ENCODE results near the gene ALG6.

ALG6 gene

GRCh38 chr1:63323865-63324778 lies 43.3 kb upstream of the ALG6 start:
- H3K4me2 ChIP-seq (ENCODE audit: low read length), result no peak overlapping the region
- no peaks in the 10 kb centered on the region for H3F3A ChIP-seq (ENCODE audit: insufficient read depth, low read length)
- H3K79me2 ChIP-seq (ENCODE audit: insufficient read depth, low read length), result no peaks in the 10 kb centered on the region
- TF ChIP-seq, protein P1, sequence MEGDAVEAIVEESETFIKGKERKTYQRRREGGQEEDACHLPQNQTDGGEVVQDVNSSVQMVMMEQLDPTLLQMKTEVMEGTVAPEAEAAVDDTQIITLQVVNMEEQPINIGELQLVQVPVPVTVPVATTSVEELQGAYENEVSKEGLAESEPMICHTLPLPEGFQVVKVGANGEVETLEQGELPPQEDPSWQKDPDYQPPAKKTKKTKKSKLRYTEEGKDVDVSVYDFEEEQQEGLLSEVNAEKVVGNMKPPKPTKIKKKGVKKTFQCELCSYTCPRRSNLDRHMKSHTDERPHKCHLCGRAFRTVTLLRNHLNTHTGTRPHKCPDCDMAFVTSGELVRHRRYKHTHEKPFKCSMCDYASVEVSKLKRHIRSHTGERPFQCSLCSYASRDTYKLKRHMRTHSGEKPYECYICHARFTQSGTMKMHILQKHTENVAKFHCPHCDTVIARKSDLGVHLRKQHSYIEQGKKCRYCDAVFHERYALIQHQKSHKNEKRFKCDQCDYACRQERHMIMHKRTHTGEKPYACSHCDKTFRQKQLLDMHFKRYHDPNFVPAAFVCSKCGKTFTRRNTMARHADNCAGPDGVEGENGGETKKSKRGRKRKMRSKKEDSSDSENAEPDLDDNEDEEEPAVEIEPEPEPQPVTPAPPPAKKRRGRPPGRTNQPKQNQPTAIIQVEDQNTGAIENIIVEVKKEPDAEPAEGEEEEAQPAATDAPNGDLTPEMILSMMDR (IDR thresholded peaks at IDR 0.05; ENCODE audit: low read length), result no peak
- no peak for TF ChIP-seq EZH2 (IDR thresholded peaks at IDR 0.05; ENCODE audit: borderline replicate concordance, low read length)
- no peak overlapping the region for H2AFZ ChIP-seq (ENCODE audit: low read length)
- no peaks in the 10 kb centered on the region for H3K9me2 ChIP-seq (ENCODE audit: low read depth, low read length)
- H3K9me3 ChIP-seq (ENCODE audit: low read length), result no peaks in the 10 kb centered on the region
- H3K4me1 ChIP-seq (ENCODE audit: insufficient read depth, low read length, severe bottlenecking), result peaks cover 17% of the 10 kb centered on the region
- no peak overlapping the region for H3K9ac ChIP-seq (ENCODE audit: low read length)
- no peak overlapping the region for H3K4me3 ChIP-seq (ENCODE audit: low read depth, low read length, poor library complexity, severe bottlenecking)
- H3K27ac ChIP-seq (ENCODE audit: low read depth, low read length, poor library complexity, severe bottlenecking), result no peak overlapping the region
- H4K20me1 ChIP-seq (ENCODE audit: insufficient read depth, low read length), result no peaks in the 10 kb centered on the region
- H3K36me3 ChIP-seq (ENCODE audit: insufficient read depth, low read length), result no peaks in the 10 kb centered on the region
- H3K27me3 ChIP-seq (ENCODE audit: insufficient read depth, low read length), result no peaks in the 10 kb centered on the region

- H3K27me3 ChIP-seq (ENCODE audit: insufficient read depth, low read length), result no peaks in the 10 kb centered on the region
- H3K27ac ChIP-seq (ENCODE audit: low read depth, low read length, poor library complexity, severe bottlenecking), result no peak overlapping the region
- H3K4me2 ChIP-seq (ENCODE audit: low read length), result no peak overlapping the region
- no peak overlapping the region for H3K4me3 ChIP-seq (ENCODE audit: low read depth, low read length, poor library complexity, severe bottlenecking)
- no peaks in the 10 kb centered on the region for H3F3A ChIP-seq (ENCODE audit: insufficient read depth, low read length)
- TF ChIP-seq EZH2 (IDR thresholded peaks at IDR 0.05; ENCODE audit: borderline replicate concordance, low read length), result no peak
- TF ChIP-seq, protein P1 (IDR thresholded peaks at IDR 0.05; ENCODE audit: low read length), result no peak
- no peaks in the 10 kb centered on the region for H3K9me2 ChIP-seq (ENCODE audit: low read depth, low read length)
- peaks cover 17% of the 10 kb centered on the region for H3K4me1 ChIP-seq (ENCODE audit: insufficient read depth, low read length, severe bottlenecking)
- H2AFZ ChIP-seq (ENCODE audit: low read length), result no peak overlapping the region
- no peaks in the 10 kb centered on the region for H4K20me1 ChIP-seq (ENCODE audit: insufficient read depth, low read length)
- no peaks in the 10 kb centered on the region for H3K79me2 ChIP-seq (ENCODE audit: insufficient read depth, low read length)
- H3K36me3 ChIP-seq (ENCODE audit: insufficient read depth, low read length), result no peaks in the 10 kb centered on the region
- no peaks in the 10 kb centered on the region for H3K9me3 ChIP-seq (ENCODE audit: low read length)
- no peak overlapping the region for H3K9ac ChIP-seq (ENCODE audit: low read length)
Measured at GRCh38 chr1:63324779-63325119, 42.7 kb upstream of the ALG6 start.

DNA sequence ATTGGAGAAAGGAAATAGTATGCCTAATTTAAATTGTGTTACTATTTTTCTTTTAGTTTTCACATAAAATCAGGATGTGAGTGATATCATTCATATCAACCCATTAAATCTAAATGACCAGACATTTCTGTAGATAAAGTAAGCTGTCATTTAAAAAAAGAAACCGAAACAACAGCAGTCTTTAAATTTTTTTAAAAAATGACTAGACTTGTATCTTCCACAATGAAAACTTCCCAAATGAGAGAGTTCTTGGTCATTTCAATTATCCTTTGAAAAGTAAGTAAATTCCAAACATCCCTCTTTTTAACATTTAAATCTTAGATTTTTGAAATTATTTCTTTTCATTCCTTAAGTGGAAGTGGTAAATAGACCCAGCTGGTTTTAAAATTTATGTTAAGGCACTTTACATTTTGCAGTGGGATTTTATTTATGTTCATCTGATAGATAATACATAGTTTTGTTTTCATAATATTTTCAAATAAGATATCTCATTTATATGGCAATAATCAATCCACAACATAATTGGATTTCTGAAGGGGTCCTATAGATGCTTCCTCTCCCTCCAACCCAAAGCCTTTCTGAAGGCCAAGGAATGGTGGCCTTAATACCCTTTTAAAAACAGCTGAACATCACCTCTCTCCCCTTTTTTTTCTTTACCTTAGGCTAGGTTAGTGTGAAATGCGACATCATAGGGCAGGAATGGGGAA lies 42.0 kb upstream of the ALG6 start:
- no peak overlapping the region for H3K27ac ChIP-seq (ENCODE audit: low read depth, low read length, poor library complexity, severe bottlenecking)
- H3K9me3 ChIP-seq (ENCODE audit: low read length), result no peaks in the 10 kb centered on the region
- no peak overlapping the region for H3K4me2 ChIP-seq (ENCODE audit: low read length)
- no peak overlapping the region for H3K4me3 ChIP-seq (ENCODE audit: low read depth, low read length, poor library complexity, severe bottlenecking)
- no peak overlapping the region for H2AFZ ChIP-seq (ENCODE audit: low read length)
- H4K20me1 ChIP-seq (ENCODE audit: insufficient read depth, low read length), result no peaks in the 10 kb centered on the region
- peaks cover 17% of the 10 kb centered on the region for H3K4me1 ChIP-seq (ENCODE audit: insufficient read depth, low read length, severe bottlenecking)
- H3K9me2 ChIP-seq (ENCODE audit: low read depth, low read length), result no peaks in the 10 kb centered on the region
- no peaks in the 10 kb centered on the region for H3K79me2 ChIP-seq (ENCODE audit: insufficient read depth, low read length)
- no peaks in the 10 kb centered on the region for H3K27me3 ChIP-seq (ENCODE audit: insufficient read depth, low read length)
- H3F3A ChIP-seq (ENCODE audit: insufficient read depth, low read length), result no peaks in the 10 kb centered on the region
- H3K9ac ChIP-seq (ENCODE audit: low read length), result no peak overlapping the region
- H3K36me3 ChIP-seq (ENCODE audit: insufficient read depth, low read length), result no peaks in the 10 kb centered on the region
- TF ChIP-seq, protein P1 (IDR thresholded peaks at IDR 0.05; ENCODE audit: low read length), result no peak
- TF ChIP-seq EZH2 (IDR thresholded peaks at IDR 0.05; ENCODE audit: borderline replicate concordance, low read length), result no peak
